K562 (cell line): ENCODE results near the gene PITPNB. TPM values are rescaled to one million over a fixed set of nuclear protein-coding genes. Genes with fewer than 3 reads are reported as not detected.

Experiments
- CSDE1 ChIP-seq, 2 experiments: fragments of 450-650 bp; IDR thresholded peaks; 2 replicates each; pipeline ENCODE4 v1.6.1; 2016; ENCODE audit warnings: mild to moderate bottlenecking in 1 of 2
- FOXK2 ChIP-seq, 2 experiments: fragments of 450-650 bp; IDR thresholded peaks in 1 of 2; conservative IDR thresholded peaks in 1 of 2; 2 replicates each; pipeline ENCODE4 v1.6.1; 2016; ENCODE audit warnings: low read depth in 2 of 2, mild to moderate bottlenecking in 1 of 2
- KDM1A ChIP-seq, 2 experiments: fragments of 450-650 bp; IDR thresholded peaks; 2 replicates each; pipeline ENCODE4 v1.6.1; 2016; ENCODE audit warnings: mild to moderate bottlenecking in 2 of 2
- NCOA1 ChIP-seq: fragments of 450-650 bp; IDR thresholded peaks from 2 replicates; pipeline ENCODE4 v1.6.1; 2016; ENCODE audit warnings: low read depth
- RBM39 ChIP-seq: fragments of 200-400 bp; formaldehyde crosslinking; optimal IDR thresholded peaks from 2 replicates; pipeline ENCODE3; 2018; ENCODE audit warnings: low read depth, low read length
- SAP30 ChIP-seq: fragments of 200-600 bp; sonication (generic); IDR thresholded peaks from 2 replicates; pipeline ENCODE4 v1.6.1; 2012; ENCODE audit warnings: borderline replicate concordance, low read depth, mild to moderate bottlenecking, moderate library complexity, low read length, control low read depth, inconsistent platforms; ENCODE audit not compliant: insufficient read depth, poor library complexity, severe bottlenecking
- TSHZ1 ChIP-seq: fragments of 250-450 bp; sonication (Bioruptor Pico); IDR thresholded peaks from 2 replicates; pipeline ENCODE4 v1.4.0; 2020; ENCODE audit warnings: mild to moderate bottlenecking, moderate library complexity
- ZNF124 ChIP-seq: sonication (generic); formaldehyde crosslinking; IDR thresholded peaks from 2 replicates; pipeline ENCODE4 v1.8.1; 2022; ENCODE audit warnings: missing genetic modification reagents
- ZNF133 ChIP-seq: fragments of 250-450 bp; sonication (Bioruptor Pico); IDR thresholded peaks from 2 replicates; pipeline ENCODE4 v1.4.0; 2020; ENCODE audit warnings: mild to moderate bottlenecking
- polyA plus RNA-seq, 8 experiments: library from polyadenylated mRNA; depleted of rRNA in 4 of 8; stranded (reverse) in 5 of 8; unstranded in 3 of 8; fragments of >200 nt; fragmentation: Nextera tagmentation in 2 of 8; fragmentation: Illumina TruSeq in 1 of 8; extraction: Ambion mirVana in 2 of 8; extraction: Trizol in 1 of 8; gene quantifications; 2 replicates each; pipeline versions ENCODE4 v1.2.1 to v1.2.3, GENCODE V29; 2011 to 2014; ENCODE audit warnings: inconsistent platforms in 1 of 8, missing spikeins in 1 of 8
- total RNA-seq, 7 experiments: library from RNA; depleted of rRNA in 6 of 7; stranded (reverse); fragments of >200 nt in 6 of 7; fragmentation: Illumina TruSeq in 2 of 7; extraction: Trizol in 2 of 7; gene quantifications; 2 replicates each; pipeline versions ENCODE4 v1.2.1 to v1.2.3, GENCODE V29; 2011 to 2021; ENCODE audit warnings: low replicate concordance in 1 of 7

Gene PITPNB
- total and polyA plus RNA-seq, 9 of the 15 experiments (the other 6 are each of a cell fraction or from before 2014, with no cell fraction given): 13.1 to 52.4 (median 34.7) TPM

GRCh38 chr22:27845644-27846043, 73.4 kb downstream of the PITPNB start (continued):
- TF ChIP-seq TSHZ1 (CRISPR knock-in tag) (no peak), KDM1A (IDR thresholded peaks at IDR 0.05) (no peak), SAP30 (no peak), CSDE1 (IDR thresholded peaks at IDR 0.05) (no peak), NCOA1 (no peak), FOXK2 (conservative IDR thresholded peaks at IDR 0.05 in 1 of 2, IDR thresholded peaks at IDR 0.05 in 1 of 2; ENCODE audit: low read depth in 2 of 2) (no peak), ZNF124 (CRISPR knock-in tag) (no peak), ZNF133 (CRISPR knock-in tag) (no peak), RBM39 (no peak)
- TF ChIP-seq, all 486 proteins: peak for 0
